Upper lobe of left lung (tissue), 4 donors: ENCODE measurements around the gene MKKS.

Source experiments
- POLR2A ChIP-seq, 4 donors: fragments of 450-650 bp; IDR thresholded peaks; one replicate each; pipeline ENCODE4 v1.5.1; 2016 to 2017; ENCODE audit warnings: antibody characterized with exemption in 4 of 4, mild to moderate bottlenecking in 2 of 4
- TF ChIP-seq, protein P1 (sequence below), 6 experiments: fragments of 450-650 bp in 4 of 6; fragments of 200-600 bp in 2 of 6; sonication (generic) in 2 of 6; IDR thresholded peaks; one replicate each; pipeline ENCODE4 v1.5.1; 2016 to 2019; ENCODE audit warnings: antibody characterized with exemption in 6 of 6

DNA sequence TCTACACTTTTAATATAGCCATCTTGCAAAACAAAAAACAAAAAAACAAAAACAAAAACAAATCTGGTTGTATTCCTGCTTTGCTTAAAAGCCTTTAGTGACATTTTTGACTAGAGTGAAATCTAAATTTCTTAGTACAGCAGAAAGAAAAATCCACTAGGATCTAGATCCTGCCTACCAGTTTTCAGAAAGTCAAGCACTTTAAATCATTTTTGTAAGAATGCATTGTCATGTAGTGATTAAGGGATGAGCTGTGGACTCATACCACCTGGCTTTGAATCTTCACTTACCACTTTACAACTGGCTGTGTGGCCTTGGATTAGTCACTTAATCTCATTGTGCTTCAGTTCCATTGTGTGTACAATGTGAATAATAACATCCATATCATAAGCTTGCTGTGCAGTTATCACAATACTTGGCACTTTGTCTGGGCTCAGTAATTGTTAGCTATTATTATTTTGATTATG lies 4.0 kb downstream of the MKKS start:
- TF ChIP-seq, protein P1, sequence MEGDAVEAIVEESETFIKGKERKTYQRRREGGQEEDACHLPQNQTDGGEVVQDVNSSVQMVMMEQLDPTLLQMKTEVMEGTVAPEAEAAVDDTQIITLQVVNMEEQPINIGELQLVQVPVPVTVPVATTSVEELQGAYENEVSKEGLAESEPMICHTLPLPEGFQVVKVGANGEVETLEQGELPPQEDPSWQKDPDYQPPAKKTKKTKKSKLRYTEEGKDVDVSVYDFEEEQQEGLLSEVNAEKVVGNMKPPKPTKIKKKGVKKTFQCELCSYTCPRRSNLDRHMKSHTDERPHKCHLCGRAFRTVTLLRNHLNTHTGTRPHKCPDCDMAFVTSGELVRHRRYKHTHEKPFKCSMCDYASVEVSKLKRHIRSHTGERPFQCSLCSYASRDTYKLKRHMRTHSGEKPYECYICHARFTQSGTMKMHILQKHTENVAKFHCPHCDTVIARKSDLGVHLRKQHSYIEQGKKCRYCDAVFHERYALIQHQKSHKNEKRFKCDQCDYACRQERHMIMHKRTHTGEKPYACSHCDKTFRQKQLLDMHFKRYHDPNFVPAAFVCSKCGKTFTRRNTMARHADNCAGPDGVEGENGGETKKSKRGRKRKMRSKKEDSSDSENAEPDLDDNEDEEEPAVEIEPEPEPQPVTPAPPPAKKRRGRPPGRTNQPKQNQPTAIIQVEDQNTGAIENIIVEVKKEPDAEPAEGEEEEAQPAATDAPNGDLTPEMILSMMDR (IDR thresholded peaks at IDR 0.05): no peak
- no peak for TF ChIP-seq POLR2A (IDR thresholded peaks at IDR 0.05)
